Kidney (tissue), 14 donors: ENCODE data around the gene CLEC16A. TPM values are rescaled to one million over a fixed set of nuclear protein-coding genes. Genes with fewer than 3 reads are reported as not detected.

ENCODE experiments used
- DNase-seq, 5 donors: peaks; one replicate each; pipeline ENCODE4 v3.0.0-alpha.2; 2013 to 2020
- FAIRE-seq: peaks from 2 replicates; lab custom pipeline; 2012; peaks lifted over from hg19 to GRCh38; lab: Jason Lieb, UNC
- H3K27ac ChIP-seq, 2 donors: one replicate each; pipeline ENCODE4 v1.7.0; 2013; ENCODE audit warnings: low read depth in 2 of 2, low read length in 2 of 2, inconsistent platforms in 1 of 2
- H3K27me3 ChIP-seq: one replicate; pipeline ENCODE4 v1.7.1; 2013; ENCODE audit warnings: low read length, inconsistent platforms; ENCODE audit not compliant: control insufficient read depth, insufficient read depth
- H3K36me3 ChIP-seq, 3 donors: one replicate each; pipeline versions ENCODE4 v1.7.0 to v1.7.1; 2013; ENCODE audit warnings: low read length in 3 of 3, control low read depth in 1 of 3, inconsistent platforms in 1 of 3; ENCODE audit not compliant: insufficient read depth in 3 of 3, control insufficient read depth in 2 of 3
- H3K4me1 ChIP-seq, 3 donors: one replicate each; pipeline versions ENCODE4 v1.7.0 to v1.7.1; 2013; ENCODE audit warnings: low read length in 3 of 3, inconsistent platforms in 1 of 3, low read depth in 1 of 3; ENCODE audit not compliant: control insufficient read depth in 2 of 3, insufficient read depth in 2 of 3
- H3K4me3 ChIP-seq, 3 donors: one replicate each; pipeline versions ENCODE4 v1.7.0 to v1.8.1; 2013; ENCODE audit warnings: low read length in 3 of 3, control low read depth in 1 of 3, inconsistent platforms in 1 of 3
- H3K9ac ChIP-seq, 3 donors: one replicate each; pipeline versions ENCODE4 v1.7.0 to v1.7.1; 2013; ENCODE audit warnings: low read length in 3 of 3, control low read depth in 1 of 3, inconsistent platforms in 1 of 3
- H3K9me3 ChIP-seq, 3 donors: one replicate each; pipeline versions ENCODE4 v1.7.0 to v1.7.1; 2013; ENCODE audit warnings: low read length in 3 of 3, control low read depth in 1 of 3, inconsistent platforms in 1 of 3; ENCODE audit not compliant: control insufficient read depth in 2 of 3, insufficient read depth in 1 of 3
- CTCF ChIP-seq: IDR thresholded peaks from 3 replicates; pipeline ENCODE4 v1.5.1; 2012; ENCODE audit warnings: mild to moderate bottlenecking, moderate library complexity, borderline replicate concordance; ENCODE audit not compliant: insufficient read depth; ENCODE audit errors: extremely low read depth
- intact Hi-C: fragments of 100-400 bp; cut with DNase I; formaldehyde crosslinking; loops from one replicate; pipeline ENCODE4 v1.11.1; 2022
- polyA plus RNA-seq: library from polyadenylated mRNA; stranded (reverse); fragments of 350-450 nt; fragmentation: Illumina TruSeq; extraction: RNeasy Lipid Tissue Mini Kit (QIAGEN cat#74804); gene quantifications from one replicate; pipeline ENCODE4 v1.2.3, GENCODE V29; 2014; ENCODE audit warnings: low read depth, low replicate concordance; ENCODE audit not compliant: insufficient read depth
- total RNA-seq: library from RNA; stranded (reverse); fragmentation: NEBNext Ultra II Directional; extraction: Animal tissue kit (Norgen Biotek cat#: 25700); gene quantifications from one replicate; pipeline ENCODE4 v1.2.1, GENCODE V29; 2021
- donor health status: control.
- donor health status: control.
- donor health status: control.
- donor health status: control.
- donor health status: control.
- donor health status: DM: yes; HTN: yes; CAD: no.
- donor health status: Normal renal cell carcinoma (clear cell type).

The CLEC16A gene
- total and polyA plus RNA-seq, 2 donors from 2014 or later: 10.8 to 51.9 TPM

DNA sequence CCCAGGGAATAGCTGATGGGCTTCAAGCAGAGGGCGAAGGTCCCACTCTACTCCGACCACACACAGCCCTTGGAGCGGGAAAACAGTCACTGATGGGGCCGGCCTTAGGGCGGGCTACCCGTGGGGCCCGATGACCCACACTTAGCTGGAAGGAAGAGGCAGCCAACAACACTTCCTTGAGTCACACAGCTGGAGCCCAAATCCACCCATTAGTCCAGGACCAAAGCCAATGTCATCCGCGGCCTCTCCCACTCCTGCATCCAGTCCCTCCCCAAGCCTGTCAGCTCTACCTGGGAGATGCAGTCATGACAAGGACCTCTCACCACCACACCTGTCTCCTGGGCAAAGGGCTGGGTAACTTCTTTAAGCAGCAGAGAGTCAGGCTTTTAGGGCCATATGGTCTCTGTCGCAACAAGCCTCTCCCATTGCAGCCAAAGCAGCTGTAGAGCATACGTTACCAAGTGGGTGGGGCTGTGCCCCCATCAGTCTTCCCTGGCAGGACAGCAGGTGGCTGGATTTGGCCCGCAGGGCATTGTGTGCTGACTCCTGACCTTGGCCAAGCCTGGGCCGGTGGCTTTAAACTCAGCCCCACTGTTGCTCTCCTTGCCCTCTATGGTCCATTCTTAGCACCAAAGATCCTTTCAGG is 200.9 kb downstream of the CLEC16A start:
- no peak for TF ChIP-seq CTCF
- no peak for FAIRE-seq
- no peak overlapping the region for H3K27ac ChIP-seq

DNA sequence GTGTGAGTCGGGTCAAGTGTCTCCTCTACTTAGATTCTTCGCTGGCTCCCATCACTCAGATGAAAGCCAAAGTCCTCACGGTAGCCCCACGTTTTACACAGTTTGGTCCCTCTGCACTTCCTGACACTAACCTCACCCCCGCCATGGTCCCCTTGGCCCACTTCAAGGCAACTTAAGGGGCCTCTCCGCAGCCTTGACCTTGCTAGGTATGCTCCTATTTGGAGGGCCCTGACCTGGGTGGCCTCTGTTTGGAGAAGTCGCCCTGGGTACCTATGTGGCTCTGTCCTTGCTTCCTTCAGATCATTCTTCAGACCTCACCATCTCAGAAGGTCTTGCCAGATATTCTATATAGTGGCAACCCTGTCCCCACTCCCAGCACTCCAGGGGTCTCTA is 201.5 kb downstream of the CLEC16A start:
- Histone ChIP-seq H3K27ac (no peak overlapping the region), H3K36me3 (no peaks in the 10 kb centered on the region), H3K4me3 (no peak overlapping the region), H3K27me3 (no peaks in the 10 kb centered on the region), H3K9ac (no peak overlapping the region), H3K4me1 (peaks cover 0 to 9% (median 4%) of the 10 kb centered on the region in 3 donors), H3K9me3 (no peaks in the 10 kb centered on the region)
- FAIRE-seq (no peak), DNase-seq (no peak)
- intact Hi-C loops: no loop called here
- no peak for TF ChIP-seq CTCF

More for the DNA sequence above, 200.9 kb downstream of the CLEC16A start:
- Histone ChIP-seq H3K9me3 (no peaks in the 10 kb centered on the region), H3K4me1 (peaks cover 0 to 9% (median 9%) of the 10 kb centered on the region in 3 donors), H3K36me3 (no peaks in the 10 kb centered on the region), H3K9ac (no peak overlapping the region), H3K27me3 (no peaks in the 10 kb centered on the region), H3K4me3 (no peak overlapping the region)
- intact Hi-C loops: no loop called here
- no peak for DNase-seq

DNA sequence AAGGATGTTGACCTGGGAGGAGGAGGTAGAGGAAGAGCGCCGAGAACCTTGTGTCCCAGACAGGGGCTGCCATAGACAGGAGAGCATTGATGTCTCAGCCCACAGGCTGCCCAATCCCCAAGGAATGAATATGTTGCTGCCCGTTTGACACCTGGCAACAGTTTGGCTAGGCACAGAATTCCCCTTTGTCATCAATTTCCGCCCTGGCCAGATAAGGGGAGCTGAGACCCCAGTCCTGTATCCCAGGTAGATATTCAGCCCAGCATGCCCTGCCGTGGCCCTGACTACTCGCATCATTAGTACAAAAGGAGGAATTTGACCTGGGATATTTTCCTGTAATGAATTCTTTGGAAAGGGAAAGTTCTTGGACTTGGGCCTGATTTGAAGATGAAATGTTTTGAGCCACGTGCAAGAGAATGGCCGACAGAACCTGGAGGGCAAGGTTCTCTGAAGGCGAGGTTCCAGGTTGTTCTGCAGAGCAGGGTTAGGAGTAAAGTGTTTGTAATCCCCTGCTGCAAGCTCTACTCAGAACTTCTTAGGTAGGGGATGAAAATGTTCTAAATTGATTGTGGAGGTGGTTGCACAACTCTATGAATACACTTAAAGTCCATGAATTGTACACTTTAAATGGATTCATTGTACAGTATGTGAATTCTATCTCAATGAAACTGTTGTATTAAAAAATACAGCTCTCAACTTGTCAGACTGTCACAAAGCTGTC is 202.8 kb downstream of the CLEC16A start:
- DNase-seq: no peak
- Histone ChIP-seq H3K27ac (peak overlapping the region; percentile 2 to 57), H3K27me3 (no peaks in the 10 kb centered on the region), H3K4me3 (no peak overlapping the region), H3K9me3 (no peaks in the 10 kb centered on the region), H3K9ac (no peak overlapping the region), H3K36me3 (no peaks in the 10 kb centered on the region), H3K4me1 (peaks cover 0 to 14% (median 4%) of the 10 kb centered on the region in 3 donors)
- no peak for TF ChIP-seq CTCF
- no peak for FAIRE-seq
- intact Hi-C loops: no loop called here
